Loucy (cell line): ENCODE results near the gene CATSPER1.

ENCODE experiments used
- H2AFZ ChIP-seq: fragments of 200-600 bp; sonication (generic); 2 replicates; pipeline ENCODE4 v1.6.0; 2016; ENCODE audit warnings: antibody characterized with exemption, mild to moderate bottlenecking, low read length, moderate library complexity
- H3F3A ChIP-seq: fragments of 200-600 bp; 2 replicates; pipeline ENCODE4 v1.6.0; 2016; ENCODE audit warnings: antibody characterized with exemption, low read depth, mild to moderate bottlenecking
- H3K27me3 ChIP-seq: fragments of 200-600 bp; sonication (generic); 2 replicates; pipeline ENCODE4 v1.6.1; 2014; ENCODE audit warnings: low read length, mild to moderate bottlenecking; ENCODE audit not compliant: insufficient read depth, poor library complexity, severe bottlenecking
- H3K36me3 ChIP-seq: fragments of 200-600 bp; sonication (generic); 2 replicates; pipeline ENCODE4 v1.6.1; 2016; ENCODE audit warnings: low read length; ENCODE audit not compliant: insufficient read depth
- H3K4me1 ChIP-seq: fragments of 200-600 bp; sonication (generic); 2 replicates; pipeline ENCODE4 v1.5.1; 2014; ENCODE audit warnings: low read length, mild to moderate bottlenecking; ENCODE audit not compliant: insufficient read depth, poor library complexity, severe bottlenecking
- H3K4me2 ChIP-seq: fragments of 200-600 bp; sonication (generic); 2 replicates; pipeline ENCODE4 v1.6.0; 2014; ENCODE audit warnings: antibody characterized with exemption, low read length, low read depth, mild to moderate bottlenecking; ENCODE audit not compliant: poor library complexity, severe bottlenecking
- H3K4me3 ChIP-seq: fragments of 200-600 bp; sonication (generic); 2 replicates; pipeline ENCODE4 v1.5.1; 2014; ENCODE audit warnings: low read length, mild to moderate bottlenecking, mixed read lengths; ENCODE audit not compliant: poor library complexity, severe bottlenecking
- H3K79me2 ChIP-seq: fragments of 200-600 bp; sonication (generic); 2 replicates; pipeline ENCODE4 v1.6.1; 2014; ENCODE audit warnings: low read length; ENCODE audit not compliant: insufficient read depth
- H3K9ac ChIP-seq: fragments of 200-600 bp; sonication (generic); 2 replicates; pipeline ENCODE4 v1.6.0; 2014; ENCODE audit warnings: mild to moderate bottlenecking, low read depth, low read length, moderate library complexity; ENCODE audit not compliant: poor library complexity, severe bottlenecking
- H3K9me2 ChIP-seq: fragments of 200-600 bp; sonication (generic); replicated peaks from 2 replicates; pipeline ENCODE4 v1.6.1; 2016; ENCODE audit warnings: low read depth, low read length, mixed read lengths
- H3K9me3 ChIP-seq: fragments of 200-600 bp; sonication (generic); 2 replicates; pipeline ENCODE4 v1.6.1; 2014; ENCODE audit warnings: mild to moderate bottlenecking, antibody characterized with exemption, low read length, low read depth; ENCODE audit not compliant: insufficient read depth
- H4K20me1 ChIP-seq: fragments of 200-600 bp; sonication (generic); 2 replicates; pipeline ENCODE4 v1.6.0; 2014; ENCODE audit warnings: antibody characterized with exemption, low read length, mild to moderate bottlenecking; ENCODE audit not compliant: insufficient read depth, poor library complexity, severe bottlenecking
- CTCF ChIP-seq: fragments of 200-600 bp; sonication (generic); conservative IDR thresholded peaks from 2 replicates; pipeline ENCODE4 v1.5.1; 2014; ENCODE audit warnings: mild to moderate bottlenecking, antibody characterized with exemption, low read length
- EZH2phosphoT487 ChIP-seq: fragments of 200-600 bp; IDR thresholded peaks from 2 replicates; pipeline ENCODE4 v1.6.1; 2018; ENCODE audit warnings: antibody characterized with exemption, mild to moderate bottlenecking, moderate library complexity, borderline replicate concordance

The CATSPER1 gene

DNA sequence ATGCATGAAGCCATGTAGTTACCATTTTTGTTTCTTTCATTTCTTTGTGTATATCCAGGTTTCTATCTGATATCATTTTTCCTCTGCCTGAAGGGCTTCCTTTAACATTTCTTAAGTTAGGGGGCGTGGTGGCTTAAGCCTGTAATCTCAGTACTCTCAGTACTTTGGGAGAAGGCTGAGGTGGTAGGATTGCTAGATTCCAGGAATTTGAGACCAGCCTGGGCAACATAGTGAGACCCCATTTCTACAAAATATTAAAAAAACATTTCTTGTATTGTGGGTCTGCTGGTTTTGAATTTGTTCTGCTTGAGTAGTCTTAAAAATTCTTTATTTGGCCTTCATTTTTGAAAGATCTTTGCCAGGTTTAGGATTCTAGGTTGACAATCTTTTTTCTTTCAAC lies 38.3 kb upstream of the CATSPER1 start:
- no peaks in the 10 kb centered on the region for H3K9me2 ChIP-seq
- H3K79me2 ChIP-seq = peaks cover 31% of the 10 kb centered on the region; the same call in 1 of the 2 replicates
- H3K4me3 ChIP-seq = no peak overlapping the region
- H4K20me1 ChIP-seq = peaks cover 20% of the 10 kb centered on the region
- H3K4me1 ChIP-seq = no peaks in the 10 kb centered on the region
- no peak overlapping the region for H3K9ac ChIP-seq
- peaks cover 13% of the 10 kb centered on the region for H3F3A ChIP-seq
- no peak for TF ChIP-seq EZH2phosphoT487
- TF ChIP-seq CTCF = no peak
- H2AFZ ChIP-seq = no peak overlapping the region
- H3K36me3 ChIP-seq = peaks cover 89% of the 10 kb centered on the region
- no peak overlapping the region for H3K4me2 ChIP-seq
- H3K9me3 ChIP-seq = no peaks in the 10 kb centered on the region
- no peaks in the 10 kb centered on the region for H3K27me3 ChIP-seq

DNA sequence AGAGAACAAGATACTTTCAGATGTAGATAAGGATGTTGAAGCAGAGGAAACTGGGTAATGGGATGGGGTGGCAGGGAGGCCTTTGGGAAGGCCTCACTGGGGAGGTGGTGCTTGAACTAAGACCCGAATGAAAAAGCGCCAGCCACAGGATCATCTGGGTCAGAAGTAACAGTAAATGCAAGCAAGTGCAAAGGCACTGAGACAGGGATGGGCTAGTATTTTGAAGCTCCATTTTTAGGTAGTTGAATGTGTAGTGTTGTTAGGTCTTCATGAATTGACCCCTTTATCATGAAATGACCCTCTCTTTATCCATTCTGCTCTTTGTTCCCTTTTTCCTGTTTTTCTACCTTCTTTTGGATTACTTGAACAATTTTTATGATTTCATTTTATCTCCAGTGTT lies 37.6 kb upstream of the CATSPER1 start:
- Histone ChIP-seq H3K27me3 (no peaks in the 10 kb centered on the region), H3K4me1 (no peaks in the 10 kb centered on the region), H3K4me3 (no peak overlapping the region), H3K9me3 (no peaks in the 10 kb centered on the region), H4K20me1 (peaks cover 20% of the 10 kb centered on the region), H3F3A (peaks cover 6% of the 10 kb centered on the region), H3K9me2 (no peaks in the 10 kb centered on the region), H2AFZ (no peak overlapping the region), H3K36me3 (peaks cover 94% of the 10 kb centered on the region), H3K79me2 (peaks cover 31% of the 10 kb centered on the region; the same call in 1 of the 2 replicates), H3K4me2 (no peak overlapping the region), H3K9ac (no peak overlapping the region)
- no peak for TF ChIP-seq EZH2phosphoT487
- no peak for TF ChIP-seq CTCF

GRCh38 chr11:66062408-66062807 lies 36.1 kb upstream of the CATSPER1 start:
- no peaks in the 10 kb centered on the region for H3K9me3 ChIP-seq
- peaks cover 10% of the 10 kb centered on the region for H4K20me1 ChIP-seq
- H3K79me2 ChIP-seq = peaks cover 31% of the 10 kb centered on the region; the same call in 1 of the 2 replicates
- H3F3A ChIP-seq = no peaks in the 10 kb centered on the region
- H3K4me2 ChIP-seq = no peak overlapping the region
- H3K9me2 ChIP-seq = no peaks in the 10 kb centered on the region
- TF ChIP-seq EZH2phosphoT487 (no peak), CTCF (no peak)
- H2AFZ ChIP-seq = no peak overlapping the region
- peaks cover 91% of the 10 kb centered on the region for H3K36me3 ChIP-seq
- H3K9ac ChIP-seq = no peak overlapping the region
- H3K4me1 ChIP-seq = no peaks in the 10 kb centered on the region
- no peak overlapping the region for H3K4me3 ChIP-seq
- no peaks in the 10 kb centered on the region for H3K27me3 ChIP-seq
